ENCODE results near the gene CEP112. TPM values are rescaled to one million over a fixed set of nuclear protein-coding genes. Genes with fewer than 3 reads are reported as not detected.

CEP112 gene
- total and polyA plus RNA-seq, 2 of the 13 experiments (the other 11 are each of a cell fraction or from before 2014, with no cell fraction given), result 1.2 to 3.4 TPM

DNA sequence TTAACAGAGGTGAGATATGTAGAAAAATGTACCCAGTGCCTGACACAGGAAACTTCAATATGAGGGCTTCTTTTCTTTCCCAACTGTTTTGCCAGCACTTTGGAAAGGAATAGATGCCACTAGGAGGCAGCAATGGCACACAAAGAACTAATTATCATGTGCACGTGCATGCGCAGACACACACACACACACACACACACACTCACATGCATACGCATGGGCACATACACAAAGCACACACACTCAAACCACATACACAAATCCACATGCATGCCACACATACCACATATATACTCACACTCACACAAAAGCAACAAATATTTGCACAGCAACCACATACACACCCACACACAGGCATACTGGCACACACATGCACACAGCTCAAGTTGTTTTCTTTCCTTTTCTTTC, 8.8 kb upstream of the CEP112 start (continued):
- TF ChIP-seq ZNF772 (CRISPR knock-in tag; IDR thresholded peaks at IDR 0.05) (no peak), TEAD3 (CRISPR knock-in tag; optimal IDR thresholded peaks at IDR 0.05; ENCODE audit: borderline replicate concordance) (peak; percentile 93), ZNF431 (CRISPR knock-in tag; IDR thresholded peaks at IDR 0.05; ENCODE audit: borderline replicate concordance, low read depth) (no peak), ZNF34 (CRISPR knock-in tag; IDR thresholded peaks at IDR 0.05; ENCODE audit: borderline replicate concordance) (no peak), FOXK1 (CRISPR knock-in tag; IDR thresholded peaks at IDR 0.05; ENCODE audit: borderline replicate concordance, low read depth) (peak; percentile 74; the same call in 1 of the 2 replicates), DNMT3B (CRISPR knock-in tag; conservative IDR thresholded peaks at IDR 0.05) (no peak), ZMYM3 (CRISPR knock-in tag; IDR thresholded peaks at IDR 0.05) (no peak), HMGA1 (CRISPR knock-in tag; conservative IDR thresholded peaks at IDR 0.05) (no peak), ZNF3 (CRISPR knock-in tag; IDR thresholded peaks at IDR 0.05) (no peak), THAP11 (CRISPR knock-in tag; IDR thresholded peaks at IDR 0.05) (peak; percentile 59; the same call in 1 of the 2 replicates)
- TF ChIP-seq, protein P1, sequence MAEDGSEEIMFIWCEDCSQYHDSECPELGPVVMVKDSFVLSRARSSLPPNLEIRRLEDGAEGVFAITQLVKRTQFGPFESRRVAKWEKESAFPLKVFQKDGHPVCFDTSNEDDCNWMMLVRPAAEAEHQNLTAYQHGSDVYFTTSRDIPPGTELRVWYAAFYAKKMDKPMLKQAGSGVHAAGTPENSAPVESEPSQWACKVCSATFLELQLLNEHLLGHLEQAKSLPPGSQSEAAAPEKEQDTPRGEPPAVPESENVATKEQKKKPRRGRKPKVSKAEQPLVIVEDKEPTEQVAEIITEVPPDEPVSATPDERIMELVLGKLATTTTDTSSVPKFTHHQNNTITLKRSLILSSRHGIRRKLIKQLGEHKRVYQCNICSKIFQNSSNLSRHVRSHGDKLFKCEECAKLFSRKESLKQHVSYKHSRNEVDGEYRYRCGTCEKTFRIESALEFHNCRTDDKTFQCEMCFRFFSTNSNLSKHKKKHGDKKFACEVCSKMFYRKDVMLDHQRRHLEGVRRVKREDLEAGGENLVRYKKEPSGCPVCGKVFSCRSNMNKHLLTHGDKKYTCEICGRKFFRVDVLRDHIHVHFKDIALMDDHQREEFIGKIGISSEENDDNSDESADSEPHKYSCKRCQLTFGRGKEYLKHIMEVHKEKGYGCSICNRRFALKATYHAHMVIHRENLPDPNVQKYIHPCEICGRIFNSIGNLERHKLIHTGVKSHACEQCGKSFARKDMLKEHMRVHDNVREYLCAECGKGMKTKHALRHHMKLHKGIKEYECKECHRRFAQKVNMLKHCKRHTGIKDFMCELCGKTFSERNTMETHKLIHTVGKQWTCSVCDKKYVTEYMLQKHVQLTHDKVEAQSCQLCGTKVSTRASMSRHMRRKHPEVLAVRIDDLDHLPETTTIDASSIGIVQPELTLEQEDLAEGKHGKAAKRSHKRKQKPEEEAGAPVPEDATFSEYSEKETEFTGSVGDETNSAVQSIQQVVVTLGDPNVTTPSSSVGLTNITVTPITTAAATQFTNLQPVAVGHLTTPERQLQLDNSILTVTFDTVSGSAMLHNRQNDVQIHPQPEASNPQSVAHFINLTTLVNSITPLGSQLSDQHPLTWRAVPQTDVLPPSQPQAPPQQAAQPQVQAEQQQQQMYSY (CRISPR knock-in tag; IDR thresholded peaks at IDR 0.05), result no peak
- TF ChIP-seq, protein P2, sequence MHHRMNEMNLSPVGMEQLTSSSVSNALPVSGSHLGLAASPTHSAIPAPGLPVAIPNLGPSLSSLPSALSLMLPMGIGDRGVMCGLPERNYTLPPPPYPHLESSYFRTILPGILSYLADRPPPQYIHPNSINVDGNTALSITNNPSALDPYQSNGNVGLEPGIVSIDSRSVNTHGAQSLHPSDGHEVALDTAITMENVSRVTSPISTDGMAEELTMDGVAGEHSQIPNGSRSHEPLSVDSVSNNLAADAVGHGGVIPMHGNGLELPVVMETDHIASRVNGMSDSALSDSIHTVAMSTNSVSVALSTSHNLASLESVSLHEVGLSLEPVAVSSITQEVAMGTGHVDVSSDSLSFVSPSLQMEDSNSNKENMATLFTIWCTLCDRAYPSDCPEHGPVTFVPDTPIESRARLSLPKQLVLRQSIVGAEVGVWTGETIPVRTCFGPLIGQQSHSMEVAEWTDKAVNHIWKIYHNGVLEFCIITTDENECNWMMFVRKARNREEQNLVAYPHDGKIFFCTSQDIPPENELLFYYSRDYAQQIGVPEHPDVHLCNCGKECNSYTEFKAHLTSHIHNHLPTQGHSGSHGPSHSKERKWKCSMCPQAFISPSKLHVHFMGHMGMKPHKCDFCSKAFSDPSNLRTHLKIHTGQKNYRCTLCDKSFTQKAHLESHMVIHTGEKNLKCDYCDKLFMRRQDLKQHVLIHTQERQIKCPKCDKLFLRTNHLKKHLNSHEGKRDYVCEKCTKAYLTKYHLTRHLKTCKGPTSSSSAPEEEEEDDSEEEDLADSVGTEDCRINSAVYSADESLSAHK (CRISPR knock-in tag; IDR thresholded peaks at IDR 0.05; ENCODE audit: borderline replicate concordance), result no peak
- TF ChIP-seq, protein P3, sequence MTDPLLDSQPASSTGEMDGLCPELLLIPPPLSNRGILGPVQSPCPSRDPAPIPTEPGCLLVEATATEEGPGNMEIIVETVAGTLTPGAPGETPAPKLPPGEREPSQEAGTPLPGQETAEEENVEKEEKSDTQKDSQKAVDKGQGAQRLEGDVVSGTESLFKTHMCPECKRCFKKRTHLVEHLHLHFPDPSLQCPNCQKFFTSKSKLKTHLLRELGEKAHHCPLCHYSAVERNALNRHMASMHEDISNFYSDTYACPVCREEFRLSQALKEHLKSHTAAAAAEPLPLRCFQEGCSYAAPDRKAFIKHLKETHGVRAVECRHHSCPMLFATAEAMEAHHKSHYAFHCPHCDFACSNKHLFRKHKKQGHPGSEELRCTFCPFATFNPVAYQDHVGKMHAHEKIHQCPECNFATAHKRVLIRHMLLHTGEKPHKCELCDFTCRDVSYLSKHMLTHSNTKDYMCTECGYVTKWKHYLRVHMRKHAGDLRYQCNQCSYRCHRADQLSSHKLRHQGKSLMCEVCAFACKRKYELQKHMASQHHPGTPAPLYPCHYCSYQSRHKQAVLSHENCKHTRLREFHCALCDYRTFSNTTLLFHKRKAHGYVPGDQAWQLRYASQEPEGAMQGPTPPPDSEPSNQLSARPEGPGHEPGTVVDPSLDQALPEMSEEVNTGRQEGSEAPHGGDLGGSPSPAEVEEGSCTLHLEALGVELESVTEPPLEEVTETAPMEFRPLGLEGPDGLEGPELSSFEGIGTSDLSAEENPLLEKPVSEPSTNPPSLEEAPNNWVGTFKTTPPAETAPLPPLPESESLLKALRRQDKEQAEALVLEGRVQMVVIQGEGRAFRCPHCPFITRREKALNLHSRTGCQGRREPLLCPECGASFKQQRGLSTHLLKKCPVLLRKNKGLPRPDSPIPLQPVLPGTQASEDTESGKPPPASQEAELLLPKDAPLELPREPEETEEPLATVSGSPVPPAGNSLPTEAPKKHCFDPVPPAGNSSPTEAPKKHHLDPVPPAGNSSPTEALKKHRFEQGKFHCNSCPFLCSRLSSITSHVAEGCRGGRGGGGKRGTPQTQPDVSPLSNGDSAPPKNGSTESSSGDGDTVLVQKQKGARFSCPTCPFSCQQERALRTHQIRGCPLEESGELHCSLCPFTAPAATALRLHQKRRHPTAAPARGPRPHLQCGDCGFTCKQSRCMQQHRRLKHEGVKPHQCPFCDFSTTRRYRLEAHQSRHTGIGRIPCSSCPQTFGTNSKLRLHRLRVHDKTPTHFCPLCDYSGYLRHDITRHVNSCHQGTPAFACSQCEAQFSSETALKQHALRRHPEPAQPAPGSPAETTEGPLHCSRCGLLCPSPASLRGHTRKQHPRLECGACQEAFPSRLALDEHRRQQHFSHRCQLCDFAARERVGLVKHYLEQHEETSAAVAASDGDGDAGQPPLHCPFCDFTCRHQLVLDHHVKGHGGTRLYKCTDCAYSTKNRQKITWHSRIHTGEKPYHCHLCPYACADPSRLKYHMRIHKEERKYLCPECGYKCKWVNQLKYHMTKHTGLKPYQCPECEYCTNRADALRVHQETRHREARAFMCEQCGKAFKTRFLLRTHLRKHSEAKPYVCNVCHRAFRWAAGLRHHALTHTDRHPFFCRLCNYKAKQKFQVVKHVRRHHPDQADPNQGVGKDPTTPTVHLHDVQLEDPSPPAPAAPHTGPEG (CRISPR knock-in tag; IDR thresholded peaks at IDR 0.05), result no peak

All from HepG2 (cell line).